K562 (cell line): ENCODE data around the gene P3H4. TPM values are rescaled to one million over a fixed set of nuclear protein-coding genes. Genes with fewer than 3 reads are reported as not detected.
A peak's percentile ranks its signal among the peaks of the same experiment; 100 is the strongest.

ENCODE experiments used
- ARID4B ChIP-seq: sonication (generic); formaldehyde crosslinking; IDR thresholded peaks from 2 replicates; pipeline ENCODE4 v1.8.0; 2022; ENCODE audit warnings: mild to moderate bottlenecking, missing genetic modification reagents
- CTCFL ChIP-seq: IDR thresholded peaks from 2 replicates; pipeline ENCODE4 v1.6.1; 2011; ENCODE audit warnings: borderline replicate concordance, low read depth, mild to moderate bottlenecking, moderate library complexity, low read length; ENCODE audit not compliant: insufficient read depth, poor library complexity, severe bottlenecking
- EP400 ChIP-seq: fragments of 450-650 bp; IDR thresholded peaks from 2 replicates; pipeline ENCODE4 v1.6.1; 2017; ENCODE audit warnings: antibody characterized with exemption, mild to moderate bottlenecking, moderate library complexity
- GABPB1 ChIP-seq: sonication (generic); formaldehyde crosslinking; IDR thresholded peaks from 2 replicates; pipeline ENCODE4 v1.8.0; 2022; ENCODE audit warnings: mild to moderate bottlenecking, missing genetic modification reagents
- GTF2E2 ChIP-seq: fragments of 200-800 bp; sonication (Bioruptor generic); IDR thresholded peaks from 2 replicates; pipeline ENCODE4 v1.6.1; 2016; ENCODE audit warnings: missing genetic modification characterization, missing compliant biosample characterization
- HNRNPLL ChIP-seq: fragments of 200-400 bp; formaldehyde crosslinking; IDR thresholded peaks from 2 replicates; pipeline ENCODE4 v1.6.1; 2017; ENCODE audit warnings: low read length, low read depth, mild to moderate bottlenecking; ENCODE audit not compliant: poor library complexity, severe bottlenecking
- MYNN ChIP-seq, 2 experiments: sonication (generic); formaldehyde crosslinking in 1 of 2; IDR thresholded peaks; 2 replicates each; pipeline versions ENCODE4 v1.5.0 to v1.6.1; 2016 to 2020; ENCODE audit warnings: antibody characterized with exemption in 1 of 2, missing genetic modification reagents in 1 of 2
- PCBP1 ChIP-seq: fragments of 200-400 bp; formaldehyde crosslinking; IDR thresholded peaks from 2 replicates; pipeline ENCODE4 v1.6.1; 2018; ENCODE audit warnings: mild to moderate bottlenecking, low read depth, low read length; ENCODE audit not compliant: poor library complexity, severe bottlenecking
- POLR3G ChIP-seq: IDR thresholded peaks from 2 replicates; pipeline ENCODE4 v1.6.1; 2011; ENCODE audit not compliant: insufficient read length, insufficient replicate concordance; ENCODE audit errors: extremely low read depth
- SAP30 ChIP-seq: fragments of 200-600 bp; sonication (generic); IDR thresholded peaks from 2 replicates; pipeline ENCODE4 v1.6.1; 2012; ENCODE audit warnings: borderline replicate concordance, low read depth, mild to moderate bottlenecking, moderate library complexity, low read length, control low read depth, inconsistent platforms; ENCODE audit not compliant: insufficient read depth, poor library complexity, severe bottlenecking
- SIN3A ChIP-seq, 2 experiments: fragments of 150-350 bp in 1 of 2; IDR thresholded peaks; 2 replicates each; pipeline ENCODE4 v1.6.1; 2011 to 2016; ENCODE audit warnings: borderline replicate concordance in 2 of 2, low read depth in 2 of 2, low read length in 2 of 2, mild to moderate bottlenecking in 2 of 2, moderate library complexity in 2 of 2; ENCODE audit not compliant: control insufficient read depth in 1 of 2
- SREBF2 ChIP-seq: sonication (generic); formaldehyde crosslinking; IDR thresholded peaks from 2 replicates; pipeline ENCODE4 v1.4.0; 2020; ENCODE audit warnings: mild to moderate bottlenecking, missing genetic modification reagents
- SRSF3 ChIP-seq: fragments of 200-400 bp; formaldehyde crosslinking; IDR thresholded peaks from 2 replicates; pipeline ENCODE4 v1.6.1; 2016; ENCODE audit warnings: mild to moderate bottlenecking, low read length, moderate library complexity; ENCODE audit not compliant: insufficient read depth
- TOE1 ChIP-seq, 2 experiments: fragments of 450-650 bp in 1 of 2; sonication (generic) in 1 of 2; formaldehyde crosslinking in 1 of 2; IDR thresholded peaks; 2 replicates each; pipeline versions ENCODE4 v1.7.1 to v1.8.0; 2016 to 2022; ENCODE audit warnings: borderline replicate concordance in 2 of 2, mild to moderate bottlenecking in 2 of 2, antibody characterized with exemption in 1 of 2, inconsistent platforms in 1 of 2, low read depth in 1 of 2, missing genetic modification reagents in 1 of 2, moderate library complexity in 1 of 2
- ZEB2 ChIP-seq: fragments of 450-650 bp; IDR thresholded peaks from 2 replicates; pipeline ENCODE4 v1.6.1; 2016
- polyA plus RNA-seq, 8 experiments: library from polyadenylated mRNA; depleted of rRNA in 4 of 8; stranded (reverse) in 5 of 8; unstranded in 3 of 8; fragments of >200 nt; fragmentation: Nextera tagmentation in 2 of 8; fragmentation: Illumina TruSeq in 1 of 8; extraction: Ambion mirVana in 2 of 8; extraction: Trizol in 1 of 8; gene quantifications; 2 replicates each; pipeline versions ENCODE4 v1.2.1 to v1.2.3, GENCODE V29; 2011 to 2014; ENCODE audit warnings: inconsistent platforms in 1 of 8, missing spikeins in 1 of 8
- total RNA-seq, 7 experiments: library from RNA; depleted of rRNA in 6 of 7; stranded (reverse); fragments of >200 nt in 6 of 7; fragmentation: Illumina TruSeq in 2 of 7; extraction: Trizol in 2 of 7; gene quantifications; 2 replicates each; pipeline versions ENCODE4 v1.2.1 to v1.2.3, GENCODE V29; 2011 to 2021; ENCODE audit warnings: low replicate concordance in 1 of 7
- TF ChIP-seq, protein P1 (sequence below), 3 experiments: fragments of 200-800 bp in 1 of 3; sonication (Bioruptor generic) in 1 of 3; sonication (generic) in 1 of 3; formaldehyde crosslinking in 1 of 3; IDR thresholded peaks; 2 replicates each; pipeline versions ENCODE4 v1.6.1 to v1.8.0; 2016 to 2022; ENCODE audit warnings: mild to moderate bottlenecking in 2 of 3, missing compliant biosample characterization in 2 of 3, missing genetic modification characterization in 2 of 3, missing genetic modification reagents in 1 of 3

The P3H4 gene
- total and polyA plus RNA-seq, 9 of the 15 experiments (the other 6 are each of a cell fraction or from before 2014, with no cell fraction given): 0.10 to 3.7 (median 1.0) TPM

DNA sequence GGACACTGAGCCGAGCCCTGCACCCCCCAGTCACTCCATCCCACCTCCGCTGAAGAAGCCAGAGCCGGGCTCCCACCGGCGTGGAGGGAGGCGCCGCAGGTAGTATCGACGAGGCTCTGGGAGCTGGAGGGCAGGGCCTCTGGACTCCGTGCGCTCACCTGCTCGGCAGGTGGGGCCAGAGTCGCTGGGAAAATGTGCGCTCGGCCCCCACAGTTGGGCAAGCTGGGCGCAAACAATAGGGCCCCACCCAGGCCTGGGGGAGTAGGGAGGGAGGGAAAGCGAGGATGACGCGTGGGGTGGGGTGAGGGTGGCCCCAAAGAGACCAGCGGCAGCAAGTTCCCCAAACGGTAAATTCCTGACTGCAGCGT, 25.9 kb downstream of the P3H4 start (continued):
- peak in 1 of 2 experiments; percentile 53; a peak in 1 of 4 replicates for TF ChIP-seq SIN3A (IDR thresholded peaks at IDR 0.05; ENCODE audit: borderline replicate concordance in 2 of 2, control insufficient read depth in 1 of 2, low read depth in 2 of 2, low read length in 2 of 2)
- peak; percentile 13 for TF ChIP-seq PCBP1
- peak; percentile 82; the same call in 1 of the 2 replicates for TF ChIP-seq ZEB2
- peak; percentile 24 for TF ChIP-seq SAP30
- no peak for TF ChIP-seq CTCFL
- TF ChIP-seq, protein P1, sequence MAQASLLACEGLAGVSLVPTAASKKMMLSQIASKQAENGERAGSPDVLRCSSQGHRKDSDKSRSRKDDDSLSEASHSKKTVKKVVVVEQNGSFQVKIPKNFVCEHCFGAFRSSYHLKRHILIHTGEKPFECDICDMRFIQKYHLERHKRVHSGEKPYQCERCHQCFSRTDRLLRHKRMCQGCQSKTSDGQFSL (CRISPR knock-in tag; IDR thresholded peaks at IDR 0.05): peak; percentile 73; the same call in 1 of the 2 replicates
- TF ChIP-seq, protein P1 (tag; IDR thresholded peaks at IDR 0.05): 0 out of 4 replicates have a peak, but pooled peaks of 1 of the 2 experiments have one; percentile 18
- TF ChIP-seq TOE1 (IDR thresholded peaks at IDR 0.05; ENCODE audit: borderline replicate concordance): no peak
- no peak for TF ChIP-seq TOE1 (CRISPR knock-in tag; IDR thresholded peaks at IDR 0.05; ENCODE audit: borderline replicate concordance, low read depth)
- TF ChIP-seq ARID4B (CRISPR knock-in tag): no peak
- TF ChIP-seq POLR3G: no peak
- no peak for TF ChIP-seq SRSF3
- TF ChIP-seq MYNN (IDR thresholded peaks at IDR 0.05): peak; percentile 54; the same call in 1 of the 2 replicates
- no peak for TF ChIP-seq MYNN (CRISPR knock-in tag; IDR thresholded peaks at IDR 0.05)
- no peak for TF ChIP-seq GABPB1 (CRISPR knock-in tag)
- 0 out of 2 replicates have a peak, but pooled peaks have one; percentile 25 for TF ChIP-seq GTF2E2 (tag)
- TF ChIP-seq EP400: peak; percentile 44; the same call in 1 of the 2 replicates
- no peak for TF ChIP-seq SREBF2 (CRISPR knock-in tag)
- TF ChIP-seq HNRNPLL: no peak
